ENCODE measurements around the gene ZNF292. TPM values are rescaled to one million over a fixed set of nuclear protein-coding genes. Genes with fewer than 3 reads are reported as not detected.

ZNF292 gene
- polyA plus RNA-seq, 1 of the 3 experiments (the other 2 are of a cell fraction), result 3.2 TPM

GRCh38 chr6:87261534-87261933 is 106.2 kb downstream of the ZNF292 start:
- no peak overlapping the region for H3K9ac ChIP-seq
- no peaks in the 10 kb centered on the region for H3K79me2 ChIP-seq (ENCODE audit: insufficient read depth)
- H3K4me1 ChIP-seq (ENCODE audit: control insufficient read depth in 1 of 2, insufficient read depth in 2 of 2, low read depth in 1 of 2, low read length in 1 of 2), result no peaks in the 10 kb centered on the region
- WGBS (ENCODE audit: low lambda C conversion rate), result 92% methylated on average over 3 of the region's 3 CpGs
- no peaks in the 10 kb centered on the region for H4K20me1 ChIP-seq (ENCODE audit: insufficient read depth)
- no peak overlapping the region for H3K4me3 ChIP-seq (ENCODE audit: low read depth in 2 of 2, low read length in 1 of 2)
- no peak overlapping the region for H3K27ac ChIP-seq (ENCODE audit: low read depth in 2 of 2, low read length in 1 of 2)
- no peak overlapping the region for H3K4me2 ChIP-seq
- no peaks in the 10 kb centered on the region for H3K9me3 ChIP-seq
- H3K9me2 ChIP-seq, result no peaks in the 10 kb centered on the region
- no peaks in the 10 kb centered on the region for H3K27me3 ChIP-seq (ENCODE audit: insufficient read depth)
- peaks cover 48 to 60% of the 10 kb centered on the region in 2 experiments for H3K36me3 ChIP-seq (replicated peaks in 1 of 2; ENCODE audit: control insufficient read depth in 1 of 2, insufficient read depth in 2 of 2, low read length in 1 of 2)
- CTCF ChIA-PET, result interaction anchor here (1.0 kb wide), 1 partner anchor 113 kb away, joined by 3 read pairs; no protein-coding TSS in a partner anchor
- DNase-seq, result no peak
- peaks cover 10% of the 10 kb centered on the region for H3F3A ChIP-seq (replicated peaks; ENCODE audit: insufficient read depth)
- POLR2A ChIA-PET, result no interaction called here
- no peak overlapping the region for H2AFZ ChIP-seq (ENCODE audit: low read depth)
- TF ChIP-seq RFX5 (IDR thresholded peaks at IDR 0.05; ENCODE audit: low read length), result no peak
- no peak for TF ChIP-seq TEAD4 (IDR thresholded peaks at IDR 0.05; ENCODE audit: borderline replicate concordance, insufficient read depth)
- no peak for TF ChIP-seq ELF1 (IDR thresholded peaks at IDR 0.05)
- no peak for TF ChIP-seq FOXJ3 (CRISPR knock-in tag; IDR thresholded peaks at IDR 0.05)
- no peak for TF ChIP-seq FOXM1 (IDR thresholded peaks at IDR 0.05; ENCODE audit: low read depth)
- no peak for TF ChIP-seq TAF1 (IDR thresholded peaks at IDR 0.05; ENCODE audit: borderline replicate concordance, low read depth, low read length)

DNA sequence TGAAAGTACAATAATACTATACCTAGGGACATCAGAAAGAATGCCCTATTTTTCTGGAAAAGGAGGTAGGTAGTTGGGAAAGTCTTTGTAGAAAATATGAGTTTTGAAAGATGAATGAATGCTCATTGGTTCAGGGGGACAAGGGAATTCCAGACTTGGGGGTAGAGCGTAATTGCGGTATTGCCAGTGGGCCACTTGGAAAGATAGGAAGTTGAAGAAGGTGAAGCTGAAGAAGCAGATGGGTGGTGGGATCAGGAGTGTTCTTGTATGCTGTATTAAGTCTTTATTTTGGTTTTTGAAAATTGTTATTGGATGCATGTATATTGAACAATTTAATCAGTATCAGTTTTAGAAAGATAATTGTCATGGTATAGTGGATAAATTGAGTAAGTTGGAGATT is 109.1 kb downstream of the ZNF292 start:
- Histone ChIP-seq H3K36me3 (replicated peaks in 1 of 2; ENCODE audit: control insufficient read depth in 1 of 2, insufficient read depth in 2 of 2, low read length in 1 of 2) (peaks cover 20 to 34% of the 10 kb centered on the region in 2 experiments), H3K27me3 (ENCODE audit: insufficient read depth) (no peaks in the 10 kb centered on the region), H3K27ac (ENCODE audit: low read depth in 2 of 2, low read length in 1 of 2) (no peak overlapping the region), H3K4me3 (ENCODE audit: low read depth in 2 of 2, low read length in 1 of 2) (no peak overlapping the region), H4K20me1 (ENCODE audit: insufficient read depth) (no peaks in the 10 kb centered on the region), H3K4me1 (ENCODE audit: control insufficient read depth in 1 of 2, insufficient read depth in 2 of 2, low read depth in 1 of 2, low read length in 1 of 2) (no peaks in the 10 kb centered on the region), H2AFZ (ENCODE audit: low read depth) (no peak overlapping the region), H3K9ac (no peak overlapping the region), H3K9me2 (no peaks in the 10 kb centered on the region), H3F3A (replicated peaks; ENCODE audit: insufficient read depth) (peaks cover 10% of the 10 kb centered on the region), H3K4me2 (no peak overlapping the region), H3K9me3 (no peaks in the 10 kb centered on the region), H3K79me2 (ENCODE audit: insufficient read depth) (no peaks in the 10 kb centered on the region)
- 100% methylated on average over 2 of the region's 2 CpGs for WGBS (ENCODE audit: low lambda C conversion rate)
- ChIA-PET POLR2A (no interaction called here), CTCF (no interaction called here)
- TF ChIP-seq PBX3 (IDR thresholded peaks at IDR 0.05) (no peak), EP300 (IDR thresholded peaks at IDR 0.05; ENCODE audit: borderline replicate concordance in 1 of 2, low read depth in 1 of 2, low read length in 1 of 2) (no peak), NFIC (IDR thresholded peaks at IDR 0.05; ENCODE audit: borderline replicate concordance) (no peak), MAX (IDR thresholded peaks at IDR 0.05; ENCODE audit: low read depth) (no peak), RFX5 (IDR thresholded peaks at IDR 0.05; ENCODE audit: low read length) (no peak), JUND (IDR thresholded peaks at IDR 0.05) (no peak), EZH2phosphoT487 (IDR thresholded peaks at IDR 0.05; ENCODE audit: borderline replicate concordance, low read depth) (no peak), TAF1 (IDR thresholded peaks at IDR 0.05; ENCODE audit: borderline replicate concordance, low read depth, low read length) (no peak), RAD21 (IDR thresholded peaks at IDR 0.05; ENCODE audit: low read length) (no peak), TEAD4 (IDR thresholded peaks at IDR 0.05; ENCODE audit: borderline replicate concordance, insufficient read depth) (no peak)
- TF ChIP-seq, protein P1, sequence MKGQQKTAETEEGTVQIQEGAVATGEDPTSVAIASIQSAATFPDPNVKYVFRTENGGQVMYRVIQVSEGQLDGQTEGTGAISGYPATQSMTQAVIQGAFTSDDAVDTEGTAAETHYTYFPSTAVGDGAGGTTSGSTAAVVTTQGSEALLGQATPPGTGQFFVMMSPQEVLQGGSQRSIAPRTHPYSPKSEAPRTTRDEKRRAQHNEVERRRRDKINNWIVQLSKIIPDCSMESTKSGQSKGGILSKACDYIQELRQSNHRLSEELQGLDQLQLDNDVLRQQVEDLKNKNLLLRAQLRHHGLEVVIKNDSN (IDR thresholded peaks at IDR 0.05; ENCODE audit: borderline replicate concordance, low read depth), result no peak
- no peak for DNase-seq

All from SK-N-SH (cell line).